Panc1 (cell line): ENCODE data around the gene FBXL19.

Experiments used
- TF ChIP-seq, protein P1 (sequence below): fragments of 450-650 bp; IDR thresholded peaks from 2 replicates; pipeline ENCODE4 v1.5.1; 2017; ENCODE audit warnings: mild to moderate bottlenecking
- TF ChIP-seq, protein P2 (sequence below), 2 experiments: IDR thresholded peaks; 2 replicates each; pipeline ENCODE4 v1.6.1; 2011 to 2012; ENCODE audit warnings: low read depth in 2 of 2, control low read depth in 1 of 2, low read length in 1 of 2, mild to moderate bottlenecking in 1 of 2, moderate library complexity in 1 of 2; ENCODE audit not compliant: insufficient read depth in 1 of 2

GRCh38 chr16:30885196-30885595 is 38.2 kb upstream of the FBXL19 start:
- TF ChIP-seq, protein P1, sequence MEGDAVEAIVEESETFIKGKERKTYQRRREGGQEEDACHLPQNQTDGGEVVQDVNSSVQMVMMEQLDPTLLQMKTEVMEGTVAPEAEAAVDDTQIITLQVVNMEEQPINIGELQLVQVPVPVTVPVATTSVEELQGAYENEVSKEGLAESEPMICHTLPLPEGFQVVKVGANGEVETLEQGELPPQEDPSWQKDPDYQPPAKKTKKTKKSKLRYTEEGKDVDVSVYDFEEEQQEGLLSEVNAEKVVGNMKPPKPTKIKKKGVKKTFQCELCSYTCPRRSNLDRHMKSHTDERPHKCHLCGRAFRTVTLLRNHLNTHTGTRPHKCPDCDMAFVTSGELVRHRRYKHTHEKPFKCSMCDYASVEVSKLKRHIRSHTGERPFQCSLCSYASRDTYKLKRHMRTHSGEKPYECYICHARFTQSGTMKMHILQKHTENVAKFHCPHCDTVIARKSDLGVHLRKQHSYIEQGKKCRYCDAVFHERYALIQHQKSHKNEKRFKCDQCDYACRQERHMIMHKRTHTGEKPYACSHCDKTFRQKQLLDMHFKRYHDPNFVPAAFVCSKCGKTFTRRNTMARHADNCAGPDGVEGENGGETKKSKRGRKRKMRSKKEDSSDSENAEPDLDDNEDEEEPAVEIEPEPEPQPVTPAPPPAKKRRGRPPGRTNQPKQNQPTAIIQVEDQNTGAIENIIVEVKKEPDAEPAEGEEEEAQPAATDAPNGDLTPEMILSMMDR: no peak
- TF ChIP-seq, protein P2, sequence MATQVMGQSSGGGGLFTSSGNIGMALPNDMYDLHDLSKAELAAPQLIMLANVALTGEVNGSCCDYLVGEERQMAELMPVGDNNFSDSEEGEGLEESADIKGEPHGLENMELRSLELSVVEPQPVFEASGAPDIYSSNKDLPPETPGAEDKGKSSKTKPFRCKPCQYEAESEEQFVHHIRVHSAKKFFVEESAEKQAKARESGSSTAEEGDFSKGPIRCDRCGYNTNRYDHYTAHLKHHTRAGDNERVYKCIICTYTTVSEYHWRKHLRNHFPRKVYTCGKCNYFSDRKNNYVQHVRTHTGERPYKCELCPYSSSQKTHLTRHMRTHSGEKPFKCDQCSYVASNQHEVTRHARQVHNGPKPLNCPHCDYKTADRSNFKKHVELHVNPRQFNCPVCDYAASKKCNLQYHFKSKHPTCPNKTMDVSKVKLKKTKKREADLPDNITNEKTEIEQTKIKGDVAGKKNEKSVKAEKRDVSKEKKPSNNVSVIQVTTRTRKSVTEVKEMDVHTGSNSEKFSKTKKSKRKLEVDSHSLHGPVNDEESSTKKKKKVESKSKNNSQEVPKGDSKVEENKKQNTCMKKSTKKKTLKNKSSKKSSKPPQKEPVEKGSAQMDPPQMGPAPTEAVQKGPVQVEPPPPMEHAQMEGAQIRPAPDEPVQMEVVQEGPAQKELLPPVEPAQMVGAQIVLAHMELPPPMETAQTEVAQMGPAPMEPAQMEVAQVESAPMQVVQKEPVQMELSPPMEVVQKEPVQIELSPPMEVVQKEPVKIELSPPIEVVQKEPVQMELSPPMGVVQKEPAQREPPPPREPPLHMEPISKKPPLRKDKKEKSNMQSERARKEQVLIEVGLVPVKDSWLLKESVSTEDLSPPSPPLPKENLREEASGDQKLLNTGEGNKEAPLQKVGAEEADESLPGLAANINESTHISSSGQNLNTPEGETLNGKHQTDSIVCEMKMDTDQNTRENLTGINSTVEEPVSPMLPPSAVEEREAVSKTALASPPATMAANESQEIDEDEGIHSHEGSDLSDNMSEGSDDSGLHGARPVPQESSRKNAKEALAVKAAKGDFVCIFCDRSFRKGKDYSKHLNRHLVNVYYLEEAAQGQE (IDR thresholded peaks at IDR 0.05; ENCODE audit: insufficient read depth in 1 of 2, low read depth in 2 of 2, low read length in 1 of 2): no peak
